HCT116 (cell line): Measurements from ENCODE around the gene MCF2L2.
"Not testable (repeated sequence)": the region's sequence is repeated elsewhere in the genome, so short reads cannot be mapped to it uniquely, and the experiment has no call there.

Source experiments
- CEBPB ChIP-seq: IDR thresholded peaks from 2 replicates; pipeline ENCODE4 v1.6.1; 2012; ENCODE audit warnings: low read depth
- POLR2A ChIP-seq: IDR thresholded peaks from 2 replicates; pipeline ENCODE4 v1.7.0; 2011; ENCODE audit warnings: borderline replicate concordance; ENCODE audit not compliant: insufficient read depth, insufficient read length; ENCODE audit errors: extremely low read depth
- POLR2AphosphoS5 ChIP-seq: IDR thresholded peaks from 2 replicates; pipeline ENCODE4 v1.6.1; 2011; ENCODE audit warnings: mild to moderate bottlenecking, low read depth, low read length, moderate library complexity
- SP1 ChIP-seq: IDR thresholded peaks from 2 replicates; pipeline ENCODE4 v1.6.1; 2012; ENCODE audit warnings: low read depth
- YY1 ChIP-seq: IDR thresholded peaks from 2 replicates; pipeline ENCODE4 v1.6.1; 2011; ENCODE audit warnings: low read length, low read depth, moderate library complexity, mild to moderate bottlenecking; ENCODE audit not compliant: insufficient replicate concordance; ENCODE audit errors: extremely low read depth
- ZNF274 ChIP-seq: fragments of 200-500 bp; sonication (Bioruptor generic); IDR thresholded peaks from 2 replicates; pipeline ENCODE4 v1.6.1; 2014; ENCODE audit warnings: mild to moderate bottlenecking, low read depth, low read length, inconsistent platforms
- TF ChIP-seq, protein P1 (sequence below), 3 experiments: fragments of 200-600 bp in 1 of 3; sonication (generic) in 1 of 3; IDR thresholded peaks in 2 of 3; conservative IDR thresholded peaks in 1 of 3; 2 replicates each; pipeline ENCODE4 v1.5.1; 2012 to 2017; ENCODE audit warnings: low read depth in 2 of 3, low read length in 2 of 3, antibody characterized with exemption in 1 of 3, borderline replicate concordance in 1 of 3, control low read depth in 1 of 3, mild to moderate bottlenecking in 1 of 3, mixed read lengths in 1 of 3, mixed run types in 1 of 3, moderate library complexity in 1 of 3; ENCODE audit not compliant: insufficient read depth in 1 of 3
- TF ChIP-seq, protein P2 (sequence below): IDR thresholded peaks from 2 replicates; pipeline ENCODE4 v1.6.1; 2012; ENCODE audit warnings: low read depth

DNA sequence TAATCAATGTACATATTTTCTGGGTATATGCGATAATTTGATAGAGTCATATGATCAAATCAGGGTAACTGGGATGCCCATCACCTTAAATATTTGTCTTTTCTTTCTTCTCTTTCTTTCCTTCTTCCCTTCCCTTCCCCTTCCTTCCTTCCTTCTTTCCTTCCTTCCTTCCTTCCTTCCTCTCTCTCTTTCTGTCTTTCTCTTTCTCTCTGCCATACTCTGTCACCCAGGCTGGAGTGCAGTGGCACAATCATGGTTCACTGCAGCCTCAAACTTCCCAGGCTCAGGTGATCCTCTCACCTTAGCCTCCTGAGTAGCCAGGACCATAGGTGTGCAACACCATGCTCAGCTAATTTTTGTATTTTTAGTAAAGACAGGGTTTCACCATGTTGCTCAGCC is 47.3 kb upstream of the MCF2L2 start:
- not testable (repeated sequence) for TF ChIP-seq POLR2A, YY1, POLR2AphosphoS5, SP1, ZNF274, CEBPB
- TF ChIP-seq, protein P1, sequence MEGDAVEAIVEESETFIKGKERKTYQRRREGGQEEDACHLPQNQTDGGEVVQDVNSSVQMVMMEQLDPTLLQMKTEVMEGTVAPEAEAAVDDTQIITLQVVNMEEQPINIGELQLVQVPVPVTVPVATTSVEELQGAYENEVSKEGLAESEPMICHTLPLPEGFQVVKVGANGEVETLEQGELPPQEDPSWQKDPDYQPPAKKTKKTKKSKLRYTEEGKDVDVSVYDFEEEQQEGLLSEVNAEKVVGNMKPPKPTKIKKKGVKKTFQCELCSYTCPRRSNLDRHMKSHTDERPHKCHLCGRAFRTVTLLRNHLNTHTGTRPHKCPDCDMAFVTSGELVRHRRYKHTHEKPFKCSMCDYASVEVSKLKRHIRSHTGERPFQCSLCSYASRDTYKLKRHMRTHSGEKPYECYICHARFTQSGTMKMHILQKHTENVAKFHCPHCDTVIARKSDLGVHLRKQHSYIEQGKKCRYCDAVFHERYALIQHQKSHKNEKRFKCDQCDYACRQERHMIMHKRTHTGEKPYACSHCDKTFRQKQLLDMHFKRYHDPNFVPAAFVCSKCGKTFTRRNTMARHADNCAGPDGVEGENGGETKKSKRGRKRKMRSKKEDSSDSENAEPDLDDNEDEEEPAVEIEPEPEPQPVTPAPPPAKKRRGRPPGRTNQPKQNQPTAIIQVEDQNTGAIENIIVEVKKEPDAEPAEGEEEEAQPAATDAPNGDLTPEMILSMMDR (IDR thresholded peaks at IDR 0.05 in 2 of 3, conservative IDR thresholded peaks at IDR 0.05 in 1 of 3; ENCODE audit: borderline replicate concordance in 1 of 3, insufficient read depth in 1 of 3, low read depth in 2 of 3, low read length in 2 of 3): not testable (repeated sequence)
- TF ChIP-seq, protein P2, sequence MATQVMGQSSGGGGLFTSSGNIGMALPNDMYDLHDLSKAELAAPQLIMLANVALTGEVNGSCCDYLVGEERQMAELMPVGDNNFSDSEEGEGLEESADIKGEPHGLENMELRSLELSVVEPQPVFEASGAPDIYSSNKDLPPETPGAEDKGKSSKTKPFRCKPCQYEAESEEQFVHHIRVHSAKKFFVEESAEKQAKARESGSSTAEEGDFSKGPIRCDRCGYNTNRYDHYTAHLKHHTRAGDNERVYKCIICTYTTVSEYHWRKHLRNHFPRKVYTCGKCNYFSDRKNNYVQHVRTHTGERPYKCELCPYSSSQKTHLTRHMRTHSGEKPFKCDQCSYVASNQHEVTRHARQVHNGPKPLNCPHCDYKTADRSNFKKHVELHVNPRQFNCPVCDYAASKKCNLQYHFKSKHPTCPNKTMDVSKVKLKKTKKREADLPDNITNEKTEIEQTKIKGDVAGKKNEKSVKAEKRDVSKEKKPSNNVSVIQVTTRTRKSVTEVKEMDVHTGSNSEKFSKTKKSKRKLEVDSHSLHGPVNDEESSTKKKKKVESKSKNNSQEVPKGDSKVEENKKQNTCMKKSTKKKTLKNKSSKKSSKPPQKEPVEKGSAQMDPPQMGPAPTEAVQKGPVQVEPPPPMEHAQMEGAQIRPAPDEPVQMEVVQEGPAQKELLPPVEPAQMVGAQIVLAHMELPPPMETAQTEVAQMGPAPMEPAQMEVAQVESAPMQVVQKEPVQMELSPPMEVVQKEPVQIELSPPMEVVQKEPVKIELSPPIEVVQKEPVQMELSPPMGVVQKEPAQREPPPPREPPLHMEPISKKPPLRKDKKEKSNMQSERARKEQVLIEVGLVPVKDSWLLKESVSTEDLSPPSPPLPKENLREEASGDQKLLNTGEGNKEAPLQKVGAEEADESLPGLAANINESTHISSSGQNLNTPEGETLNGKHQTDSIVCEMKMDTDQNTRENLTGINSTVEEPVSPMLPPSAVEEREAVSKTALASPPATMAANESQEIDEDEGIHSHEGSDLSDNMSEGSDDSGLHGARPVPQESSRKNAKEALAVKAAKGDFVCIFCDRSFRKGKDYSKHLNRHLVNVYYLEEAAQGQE: not testable (repeated sequence)
